ENCODE measurements around the gene AVPR2.
A peak's percentile ranks its signal among the peaks of the same experiment; 100 is the strongest.

Gene AVPR2

GRCh38 chrX:153932220-153932915 lies 27.9 kb downstream of the AVPR2 start:
- DNase-seq (ENCODE audit: low read depth): no peak

- DNase-seq (ENCODE audit: low read depth): no peak
Observed at GRCh38 chrX:153933748-153934147, 29.3 kb downstream of the AVPR2 start.

GRCh38 chrX:153934148-153934761 lies 29.8 kb downstream of the AVPR2 start:
- no peak for DNase-seq (ENCODE audit: low read depth)

GRCh38 chrX:153934762-153935325 lies 30.4 kb downstream of the AVPR2 start, which contains the start of gene NAA10:
Gene NAA10, minus strand, starts transcription at chrX:153935037. Its CDS starts 133 bp downstream, at chrX:153934904.
- DNase-seq (ENCODE audit: low read depth): peak; percentile 64

- DNase-seq (ENCODE audit: low read depth): no peak
Observed at GRCh38 chrX:153935326-153935851, 30.9 kb downstream of the AVPR2 start.

- DNase-seq (ENCODE audit: low read depth): no peak
Observed at GRCh38 chrX:153937056-153937455, 32.6 kb downstream of the AVPR2 start.

- DNase-seq (ENCODE audit: low read depth): no peak
Observed at GRCh38 chrX:153938226-153938786, 33.8 kb downstream of the AVPR2 start.

- DNase-seq (ENCODE audit: low read depth): no peak
Observed at GRCh38 chrX:153939573-153939972, 35.1 kb downstream of the AVPR2 start.

- no peak for DNase-seq (ENCODE audit: low read depth)
Observed at GRCh38 chrX:153941336-153942252, 37.1 kb downstream of the AVPR2 start.

- DNase-seq (ENCODE audit: low read depth): no peak
Observed at GRCh38 chrX:153944140-153944799, 39.8 kb downstream of the AVPR2 start, which contains the start of gene RENBP. Gene RENBP, minus strand, starts transcription at chrX:153944643. Its CDS starts 33 bp downstream, at chrX:153944610.

- DNase-seq (ENCODE audit: low read depth): no peak
Observed at GRCh38 chrX:153944800-153945150, 40.3 kb downstream of the AVPR2 start.

- DNase-seq (ENCODE audit: low read depth): no peak
Observed at GRCh38 chrX:153945956-153946943, 41.8 kb downstream of the AVPR2 start.

- DNase-seq (ENCODE audit: low read depth): peak; percentile 68
Observed at GRCh38 chrX:153947009-153947769, 42.7 kb downstream of the AVPR2 start.

- no peak for DNase-seq (ENCODE audit: low read depth)
Observed at GRCh38 chrX:153948002-153948466, 43.6 kb downstream of the AVPR2 start.

GRCh38 chrX:153948847-153949805 lies 44.7 kb downstream of the AVPR2 start:
- no peak for DNase-seq (ENCODE audit: low read depth)

GRCh38 chrX:153950127-153950526 lies 45.7 kb downstream of the AVPR2 start:
- no peak for DNase-seq (ENCODE audit: low read depth)

- DNase-seq (ENCODE audit: low read depth): no peak
Observed at GRCh38 chrX:153951683-153952372, 47.4 kb downstream of the AVPR2 start.

Data from stimulated activated CD8-positive, alpha-beta memory T cell treated with anti-CD3 and anti-CD28 coated beads, Interleukin-4, amount 100 ng/mL, for 24 hours (primary cell).